GM21526 (cell line): ENCODE data around the gene LONP1.
"Not testable (repeated sequence)": the region's sequence is repeated elsewhere in the genome, so short reads cannot be mapped to it uniquely, and the experiment has no call there.

Experiments used
- ATAC-seq: cut with Tn5 transposase; IDR thresholded peaks from one replicate; pipeline ENCODE4 v1.9.1; 2021; ENCODE audit warnings: moderate library complexity; ENCODE audit not compliant: unreplicated experiment, low FRiP score

Gene LONP1

GRCh38 chr19:5719961-5720790, at the start of gene LONP1, which contains the start of gene CATSPERD:
LONP1 (minus strand) TSS chr19:5720146; CDS start chr19:5720132, 14 bp downstream.
CATSPERD (plus strand) TSS chr19:5720637; CDS start chr19:5720738, 101 bp downstream.
- peak; percentile 74 for ATAC-seq

- ATAC-seq = no peak
Measured at GRCh38 chr19:5767949-5768348, 48.0 kb upstream of the LONP1 start.

GRCh38 chr19:5765220-5765619, 45.3 kb upstream of the LONP1 start:
- ATAC-seq = no peak

GRCh38 chr19:5762608-5763217, 42.8 kb upstream of the LONP1 start:
- no peak for ATAC-seq

- no peak for ATAC-seq
Measured at GRCh38 chr19:5753743-5754142, 33.8 kb upstream of the LONP1 start.

- no peak for ATAC-seq
Measured at GRCh38 chr19:5751709-5752108, 31.8 kb upstream of the LONP1 start.

GRCh38 chr19:5749505-5749904, 29.6 kb upstream of the LONP1 start:
- no peak for ATAC-seq

GRCh38 chr19:5748920-5749319, 29.0 kb upstream of the LONP1 start:
- not testable (repeated sequence) for ATAC-seq

- ATAC-seq = not testable (repeated sequence)
Measured at GRCh38 chr19:5744999-5745398, 25.1 kb upstream of the LONP1 start.

GRCh38 chr19:5743630-5744029, 23.7 kb upstream of the LONP1 start:
- ATAC-seq = no peak

GRCh38 chr19:5742051-5742450, 22.1 kb upstream of the LONP1 start:
- no peak for ATAC-seq

GRCh38 chr19:5738423-5738822, 18.5 kb upstream of the LONP1 start:
- no peak for ATAC-seq

- ATAC-seq = not testable (repeated sequence)
Measured at GRCh38 chr19:5733172-5733571, 13.2 kb upstream of the LONP1 start.

GRCh38 chr19:5727453-5728050, 7.6 kb upstream of the LONP1 start:
- ATAC-seq = no peak

- no peak for ATAC-seq
Measured at GRCh38 chr19:5719274-5719960, 529 bp downstream of the LONP1 start.

GRCh38 chr19:5718579-5719273, 1.2 kb downstream of the LONP1 start:
- no peak for ATAC-seq

GRCh38 chr19:5718037-5718578, 1.8 kb downstream of the LONP1 start:
- no peak for ATAC-seq

GRCh38 chr19:5717215-5717935, 2.6 kb downstream of the LONP1 start:
- ATAC-seq = no peak

- no peak for ATAC-seq
Measured at GRCh38 chr19:5714816-5715215, 5.1 kb downstream of the LONP1 start.
